HepG2 (cell line): ENCODE measurements around the gene TOM1L1. TPM values are rescaled to one million over a fixed set of nuclear protein-coding genes. Genes with fewer than 3 reads are reported as not detected.

Source experiments
- ATAC-seq: fragments of 200-7000 bp; cut with Tn5 transposase; 3 replicates; pipeline ENCODE4 v1.9.1; 2020; ENCODE audit warnings: mild to moderate bottlenecking, moderate library complexity
- BruUV-seq: library from RNA; stranded (reverse); fragments of 400-500 nt; replicated peaks from 2 replicates; lab custom pipeline; 2021; lab: Mats Ljungman, UMichigan
- CTCF ChIA-PET: fragments of 300-600 bp; formaldehyde crosslinking; extraction: SDS; loops from one replicate; lab custom pipeline; 2021; ENCODE audit warnings: low total read pairs, inconsistent platforms, low intra/inter-chr PET ratio; lab: Yijun Ruan, JAX
- POLR2A ChIA-PET: fragments of 350-600 bp; sonication (Branson Sonifier 250); formaldehyde crosslinking; loops from one replicate; lab custom pipeline; 2020; ENCODE audit warnings: antibody characterized with exemption, inconsistent platforms; lab: Yijun Ruan, JAX
- DNase-seq: peaks from one replicate; pipeline ENCODE4 v3.0.0-alpha.2; 2015; ENCODE audit warnings: low spot score
- FAIRE-seq: peaks from 3 replicates; lab custom pipeline; 2011; peaks lifted over from hg19 to GRCh38; lab: Jason Lieb, UNC
- H2AFZ ChIP-seq: one replicate; pipeline ENCODE4 v1.6.1; 2011; ENCODE audit warnings: low read length, inconsistent platforms
- H3K27ac ChIP-seq: fragments of 300-600 bp; 3 replicates; pipeline ENCODE4 v1.8.0; 2011; ENCODE audit warnings: mixed run types, mild to moderate bottlenecking, mixed read lengths, low read length, inconsistent platforms; ENCODE audit not compliant: insufficient read depth; ENCODE audit errors: extremely low read length
- H3K27me3 ChIP-seq, 2 experiments: fragments of 200-600 bp in 1 of 2; 2 replicates in 1 of 2; 3 replicates in 1 of 2; pipeline versions ENCODE4 v1.6.0 to v1.8.0; 2011; ENCODE audit warnings: low read length in 2 of 2, mild to moderate bottlenecking in 2 of 2, moderate library complexity in 2 of 2, inconsistent platforms in 1 of 2; ENCODE audit not compliant: insufficient read depth in 2 of 2, control insufficient read depth in 1 of 2
- H3K36me3 ChIP-seq, 2 experiments: fragments of 200-600 bp in 1 of 2; replicated peaks in 1 of 2; 2 replicates in 1 of 2; 3 replicates in 1 of 2; pipeline versions ENCODE4 v1.5.1 to v1.8.0; 2011; ENCODE audit warnings: low read length in 2 of 2, inconsistent platforms in 1 of 2; ENCODE audit not compliant: insufficient read depth in 2 of 2, control insufficient read depth in 1 of 2
- H3K4me1 ChIP-seq: 2 replicates; pipeline ENCODE4 v1.5.1; 2012; ENCODE audit warnings: low read length, inconsistent platforms; ENCODE audit not compliant: insufficient read depth
- H3K4me2 ChIP-seq: 2 replicates; pipeline ENCODE4 v1.6.0; 2011; ENCODE audit warnings: low read depth, low read length, inconsistent platforms
- H3K4me3 ChIP-seq, 3 experiments: fragments of 200-600 bp in 1 of 3; sonication (generic), shearing (Covaris generic) in 1 of 3; replicated peaks in 1 of 3; 2 replicates each; pipeline ENCODE4 v1.5.1; 2011 to 2016; ENCODE audit warnings: low read length in 3 of 3, inconsistent platforms in 2 of 3, low read depth in 2 of 3, mild to moderate bottlenecking in 2 of 3, control low read depth in 1 of 3, mixed read lengths in 1 of 3; ENCODE audit not compliant: insufficient read depth in 1 of 3
- H3K79me2 ChIP-seq: one replicate; pipeline ENCODE4 v1.6.1; 2011; ENCODE audit warnings: low read length, inconsistent platforms; ENCODE audit not compliant: insufficient read depth
- H3K9ac ChIP-seq: 2 replicates; pipeline ENCODE4 v1.6.0; 2011; ENCODE audit warnings: mild to moderate bottlenecking, low read depth, low read length, inconsistent platforms; ENCODE audit not compliant: insufficient read depth
- H3K9me3 ChIP-seq: 2 replicates; pipeline ENCODE4 v1.5.1; 2012; ENCODE audit warnings: mild to moderate bottlenecking, low read length
- H4K20me1 ChIP-seq: 2 replicates; pipeline ENCODE4 v1.6.0; 2011; ENCODE audit warnings: inconsistent platforms, mild to moderate bottlenecking, low read length, moderate library complexity; ENCODE audit not compliant: insufficient read depth
- BHLHE40 ChIP-seq: IDR thresholded peaks from 2 replicates; pipeline ENCODE4 v1.6.1; 2011; ENCODE audit warnings: low read length, improper control_type of control experiment
- GATAD2A ChIP-seq: IDR thresholded peaks from 2 replicates; pipeline ENCODE4 v1.6.1; 2016
- NR1H2 ChIP-seq: sonication (generic); formaldehyde crosslinking; IDR thresholded peaks from 2 replicates; pipeline ENCODE4 v1.8.1; 2022; ENCODE audit warnings: low read depth, missing genetic modification reagents, borderline replicate concordance
- ZNF138 ChIP-seq: sonication (generic); formaldehyde crosslinking; IDR thresholded peaks from 2 replicates; pipeline ENCODE4 v1.5.0; 2020; ENCODE audit warnings: mild to moderate bottlenecking, low read depth, missing genetic modification reagents
- ZNF20 ChIP-seq: sonication (generic); formaldehyde crosslinking; IDR thresholded peaks from 2 replicates; pipeline ENCODE4 v1.4.0; 2020; ENCODE audit warnings: mild to moderate bottlenecking, moderate library complexity, missing genetic modification reagents
- ZNF280D ChIP-seq: sonication (generic); formaldehyde crosslinking; IDR thresholded peaks from 2 replicates; pipeline ENCODE4 v1.5.1; 2020; ENCODE audit warnings: mild to moderate bottlenecking, missing genetic modification reagents
- ZNF563 ChIP-seq: sonication (generic); formaldehyde crosslinking; IDR thresholded peaks from 2 replicates; pipeline ENCODE4 v1.8.0; 2022; ENCODE audit warnings: mild to moderate bottlenecking, moderate library complexity, missing genetic modification reagents
- ZNF737 ChIP-seq: sonication (generic); formaldehyde crosslinking; IDR thresholded peaks from 2 replicates; pipeline ENCODE4 v1.5.0; 2020; ENCODE audit warnings: missing genetic modification reagents, mild to moderate bottlenecking, borderline replicate concordance
- WGBS: methylation state at CpG from one replicate; pipeline ENCODE4 v1.1.6; 2017; ENCODE audit warnings: low lambda C conversion rate; 5-methylcytosine and 5-hydroxymethylcytosine counted together
- in situ Hi-C: cut with HindIII; loops from 2 replicates; pipeline ENCODE4 v1.10.0; 2017; ENCODE audit warnings: low pct_unique_long_range_greater_than_20kb; ENCODE audit not compliant: extremely low pct_ligation_motif_present
- intact Hi-C: fragments of 100-400 bp; cut with micrococcal nuclease; formaldehyde crosslinking; loops from one replicate; pipeline ENCODE4 v1.10.0; 2022; ENCODE audit not compliant: unreplicated experiment
- polyA plus RNA-seq, 8 experiments: library from polyadenylated mRNA; depleted of rRNA in 3 of 8; stranded (reverse) in 7 of 8; unstranded in 1 of 8; fragments of >200 nt; fragmentation: Illumina TruSeq in 4 of 8; extraction: Trizol in 4 of 8; gene quantifications; 2 replicates each; pipeline versions ENCODE4 v1.2.1 to v1.2.3, GENCODE V29; 2011 to 2016; ENCODE audit warnings: low read depth in 4 of 8, missing spikeins in 1 of 8, mixed read lengths in 1 of 8; ENCODE audit not compliant: insufficient read depth in 1 of 8
- total RNA-seq, 5 experiments: library from RNA; depleted of rRNA; stranded (reverse); fragments of >200 nt; fragmentation: Illumina TruSeq; extraction: Trizol; gene quantifications; 2 replicates each; pipeline ENCODE4 v1.2.3, GENCODE V29; 2016; ENCODE audit warnings: low read depth in 1 of 5

TOM1L1 gene
- total and polyA plus RNA-seq, 2 of the 13 experiments (the other 11 are each of a cell fraction or from before 2014, with no cell fraction given), result 45.3 to 51.3 TPM

- Histone ChIP-seq H3K9me3 (peaks cover 7% of the 10 kb centered on the region), H3K4me2 (no peak overlapping the region), H3K9ac (no peak overlapping the region), H3K4me3 (no peak overlapping the region), H3K79me2 (peaks cover 84% of the 10 kb centered on the region), H3K27ac (no peak overlapping the region), H3K27me3 (no peaks in the 10 kb centered on the region), H2AFZ (no peak overlapping the region), H4K20me1 (no peaks in the 10 kb centered on the region), H3K36me3 (0 out of 5 replicates have a peak, but pooled peaks cover 0 to 3% of the 10 kb centered on the region in 2 experiments), H3K4me1 (peaks cover 12% of the 10 kb centered on the region; the same call in 1 of the 2 replicates)
- CTCF ChIA-PET, result no interaction called here
- no peak for FAIRE-seq
- intact Hi-C loops, result no loop called here
- no TSS peak for BruUV-seq
- no peak for ATAC-seq
- no peak for DNase-seq
- TF ChIP-seq ZNF737 (CRISPR knock-in tag), result no peak
- no peak for TF ChIP-seq BHLHE40
- TF ChIP-seq ZNF138, result no peak
- no peak for TF ChIP-seq GATAD2A (CRISPR knock-in tag)
- TF ChIP-seq ZNF563 (CRISPR knock-in tag), result no peak
- POLR2A ChIA-PET, result no interaction called here
- in situ Hi-C loops, result no loop called here
These were observed 79.0 kb downstream of the TOM1L1 start for GRCh38 chr17:54979657-54980056.

- ATAC-seq, result no peak
- Histone ChIP-seq H3K27ac (no peak overlapping the region), H2AFZ (no peak overlapping the region), H3K9me3 (peaks cover 7% of the 10 kb centered on the region), H3K4me3 (no peak overlapping the region), H3K79me2 (peaks cover 85% of the 10 kb centered on the region), H3K4me2 (no peak overlapping the region), H3K4me1 (peaks cover 12% of the 10 kb centered on the region; the same call in 1 of the 2 replicates), H4K20me1 (no peaks in the 10 kb centered on the region), H3K36me3 (0 out of 5 replicates have a peak, but pooled peaks cover 0 to 3% of the 10 kb centered on the region in 2 experiments), H3K9ac (no peak overlapping the region), H3K27me3 (no peaks in the 10 kb centered on the region)
- no peak for FAIRE-seq
- no peak for DNase-seq
- ChIA-PET CTCF (no interaction called here), POLR2A (no interaction called here)
- BruUV-seq, result no TSS peak
- TF ChIP-seq ZNF20 (CRISPR knock-in tag), result peak; percentile 100
- 0 out of 2 replicates have a peak, but pooled peaks have one; percentile 46 for TF ChIP-seq ZNF280D
- TF ChIP-seq NR1H2 (CRISPR knock-in tag), result no peak
- in situ Hi-C loops (no loop called here), intact Hi-C loops (no loop called here)
- 95% methylated on average over 3 of the region's 3 CpGs for WGBS
These were observed 79.7 kb downstream of the TOM1L1 start for GRCh38 chr17:54980375-54980774.
